GM21515 (cell line): ENCODE data around the gene TMEM185A.
"Not testable (repeated sequence)": the region's sequence is repeated elsewhere in the genome, so short reads cannot be mapped to it uniquely, and the experiment has no call there.

Experiments
- ATAC-seq: cut with Tn5 transposase; IDR thresholded peaks from one replicate; pipeline ENCODE4 v1.9.1; 2021; ENCODE audit not compliant: unreplicated experiment

Gene TMEM185A

DNA sequence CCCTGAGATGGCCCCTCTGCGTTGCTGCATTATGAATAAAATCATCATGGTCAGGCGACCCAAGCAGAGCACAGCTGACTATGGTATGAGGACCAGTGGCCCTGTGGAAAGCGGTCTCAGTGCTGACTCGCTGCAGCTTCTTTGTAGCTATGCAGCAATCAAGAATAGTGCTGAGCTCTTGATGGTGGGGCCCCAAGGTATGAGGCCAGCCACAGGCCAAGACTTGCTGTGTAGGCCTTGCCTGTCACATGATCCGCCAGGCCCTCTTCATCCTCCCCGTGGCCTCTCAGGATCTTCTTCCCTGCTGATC lies 79.7 kb downstream of the TMEM185A start:
- ATAC-seq: not testable (repeated sequence)

DNA sequence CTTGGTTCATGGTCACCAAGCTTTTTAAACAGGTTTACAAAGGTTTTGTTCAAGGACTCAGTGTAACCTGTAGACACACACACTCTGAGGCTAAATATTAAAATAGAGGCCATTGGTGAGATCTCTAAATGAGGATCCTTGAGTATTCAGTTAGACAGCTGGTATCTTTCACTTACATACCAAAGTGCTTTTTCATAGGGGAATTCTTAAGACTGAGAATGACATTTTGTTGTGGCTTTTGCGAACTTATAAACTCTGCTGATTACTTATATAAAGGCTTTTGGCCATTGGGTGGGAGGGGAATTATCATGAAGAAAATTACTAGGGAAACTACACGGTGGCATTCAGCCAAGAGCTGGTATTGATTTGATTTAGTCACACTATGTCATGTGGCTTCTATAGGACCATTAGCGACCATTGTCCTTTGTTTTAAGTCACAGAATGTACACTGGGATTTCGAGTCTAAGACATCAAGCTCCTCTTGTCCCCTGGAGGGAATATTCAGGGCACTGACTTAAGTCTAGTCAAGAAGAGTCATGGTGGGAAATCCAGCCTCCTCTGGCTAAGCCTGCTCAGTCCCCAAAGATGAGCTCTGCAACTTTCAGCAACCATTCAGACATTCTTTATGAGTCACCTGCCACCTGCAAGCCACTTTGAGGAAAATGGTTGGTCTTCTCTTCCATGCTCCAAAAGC lies 80.2 kb downstream of the TMEM185A start:
- ATAC-seq: not testable (repeated sequence)

DNA sequence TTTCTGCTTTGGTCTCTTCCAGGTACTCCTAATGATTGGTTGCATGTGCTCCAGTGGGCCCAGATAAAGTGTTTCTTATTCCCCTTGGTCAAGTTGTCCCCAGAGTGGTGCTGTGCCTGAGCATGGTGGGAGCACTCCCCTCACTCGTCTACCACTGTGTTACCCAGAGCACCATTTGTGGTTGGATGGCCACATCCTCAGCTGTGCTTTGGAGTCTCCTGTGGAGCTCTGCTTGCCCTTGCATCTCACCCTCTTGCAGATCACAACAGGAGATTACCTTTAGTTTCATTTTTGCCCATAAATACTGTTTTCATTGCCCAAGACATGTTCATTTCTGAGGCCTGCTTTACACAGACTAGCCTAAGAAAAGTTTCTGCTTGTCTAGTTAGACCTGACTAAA lies 81.1 kb downstream of the TMEM185A start:
- not testable (repeated sequence) for ATAC-seq

DNA sequence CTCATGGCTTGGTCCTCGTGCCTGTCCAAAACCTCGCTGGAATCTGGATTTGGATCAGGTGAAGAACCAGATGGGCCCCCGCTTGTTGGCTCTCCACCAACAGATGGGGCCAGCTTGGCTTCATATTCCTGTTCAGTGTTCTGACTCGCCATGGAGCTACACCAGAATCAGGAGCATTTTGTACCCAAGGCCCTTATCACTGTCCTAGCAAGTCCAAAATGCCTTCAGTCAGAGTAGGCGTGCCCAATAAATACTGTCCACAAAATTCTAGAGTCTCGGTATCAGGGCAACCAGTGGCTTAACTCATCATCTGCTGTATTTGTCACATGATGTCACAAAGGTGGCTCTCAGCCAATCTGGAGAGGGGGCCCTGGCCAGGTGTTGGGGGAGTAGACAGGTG lies 81.9 kb downstream of the TMEM185A start, which contains the start of gene HSFX3:
Gene HSFX3 (minus strand): TSS at position 224 of the 400 bp plus-strand sequence. CDS start 72 bp downstream, at position 152.
- not testable (repeated sequence) for ATAC-seq

DNA sequence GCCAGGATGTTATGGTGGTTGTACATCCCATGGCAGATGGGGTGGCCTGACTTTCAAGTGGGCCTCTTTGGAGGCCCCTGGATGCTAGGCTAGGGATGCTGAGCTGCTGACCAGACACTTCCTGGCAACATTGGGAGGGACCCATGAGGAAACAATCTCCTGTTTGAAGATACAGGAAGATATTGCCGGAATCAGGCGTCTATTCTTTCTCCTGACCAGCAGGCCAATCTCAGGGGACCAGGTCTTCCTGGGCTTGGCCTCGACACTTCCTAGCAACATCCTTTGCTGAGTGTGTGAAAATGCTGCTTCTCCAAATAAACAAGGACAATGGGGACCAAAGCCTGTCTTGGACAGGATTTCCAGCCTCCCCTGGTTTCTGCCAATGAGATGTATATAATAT lies 83.8 kb downstream of the TMEM185A start:
- not testable (repeated sequence) for ATAC-seq

DNA sequence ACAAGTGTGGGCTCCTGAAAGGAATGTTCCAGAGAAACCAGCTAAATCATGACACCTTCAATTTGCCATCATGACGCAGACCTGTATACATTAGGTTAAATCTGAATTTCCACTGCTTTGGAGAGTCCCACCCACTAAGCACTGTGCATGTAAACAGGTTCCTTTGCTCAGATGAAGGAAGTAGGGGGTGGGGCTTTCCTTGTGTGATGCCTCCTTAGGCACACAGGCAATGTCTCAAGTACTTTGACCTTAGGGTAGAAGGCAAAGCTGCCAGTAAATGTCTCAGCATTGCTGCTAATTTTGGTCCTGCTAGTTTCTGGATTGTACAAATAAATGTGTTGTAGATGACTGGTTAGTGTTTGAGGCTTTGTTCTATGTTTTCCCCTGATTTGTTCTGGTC lies 84.6 kb downstream of the TMEM185A start:
- not testable (repeated sequence) for ATAC-seq
